ENCODE results near the gene MYH7B. TPM values are rescaled to one million over a fixed set of nuclear protein-coding genes. Genes with fewer than 3 reads are reported as not detected.

MYH7B gene
- total and polyA plus RNA-seq, 8 donors = 0.09 to 2.3 (median 0.37) TPM

DNA sequence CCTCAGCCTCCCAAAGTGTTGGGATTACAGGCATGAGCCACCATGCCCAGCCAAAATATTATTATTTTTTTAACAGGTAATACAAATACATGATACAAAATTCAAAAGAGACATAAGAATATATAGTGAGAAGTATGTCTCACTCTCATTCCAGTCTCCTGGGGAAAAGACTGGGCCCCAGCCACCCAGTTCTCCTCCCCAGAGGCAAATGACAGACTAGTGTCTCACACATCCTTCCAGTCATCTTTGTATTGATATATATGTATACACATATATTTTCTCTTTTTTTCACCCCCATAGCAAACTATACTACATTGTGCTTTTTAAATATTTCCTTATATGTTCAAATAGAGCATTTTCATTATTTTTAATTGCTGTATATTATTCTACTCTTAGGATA, 8.3 kb upstream of the MYH7B start:
- H3K4me1 ChIP-seq = no peaks in the 10 kb centered on the region
- no peaks in the 10 kb centered on the region for H3K9me3 ChIP-seq
- H3K36me3 ChIP-seq = no peaks in the 10 kb centered on the region
- intact Hi-C loops (cut with DNase I) = no loop called here
- H3K27ac ChIP-seq = no peak overlapping the region
- no peaks in the 10 kb centered on the region for H3K27me3 ChIP-seq
- DNase-seq (no peak), ATAC-seq (no peak), FAIRE-seq (no peak)
- H3K4me3 ChIP-seq = no peak overlapping the region
- TF ChIP-seq, protein P1, sequence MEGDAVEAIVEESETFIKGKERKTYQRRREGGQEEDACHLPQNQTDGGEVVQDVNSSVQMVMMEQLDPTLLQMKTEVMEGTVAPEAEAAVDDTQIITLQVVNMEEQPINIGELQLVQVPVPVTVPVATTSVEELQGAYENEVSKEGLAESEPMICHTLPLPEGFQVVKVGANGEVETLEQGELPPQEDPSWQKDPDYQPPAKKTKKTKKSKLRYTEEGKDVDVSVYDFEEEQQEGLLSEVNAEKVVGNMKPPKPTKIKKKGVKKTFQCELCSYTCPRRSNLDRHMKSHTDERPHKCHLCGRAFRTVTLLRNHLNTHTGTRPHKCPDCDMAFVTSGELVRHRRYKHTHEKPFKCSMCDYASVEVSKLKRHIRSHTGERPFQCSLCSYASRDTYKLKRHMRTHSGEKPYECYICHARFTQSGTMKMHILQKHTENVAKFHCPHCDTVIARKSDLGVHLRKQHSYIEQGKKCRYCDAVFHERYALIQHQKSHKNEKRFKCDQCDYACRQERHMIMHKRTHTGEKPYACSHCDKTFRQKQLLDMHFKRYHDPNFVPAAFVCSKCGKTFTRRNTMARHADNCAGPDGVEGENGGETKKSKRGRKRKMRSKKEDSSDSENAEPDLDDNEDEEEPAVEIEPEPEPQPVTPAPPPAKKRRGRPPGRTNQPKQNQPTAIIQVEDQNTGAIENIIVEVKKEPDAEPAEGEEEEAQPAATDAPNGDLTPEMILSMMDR (IDR thresholded peaks at IDR 0.05) = no peak

DNA sequence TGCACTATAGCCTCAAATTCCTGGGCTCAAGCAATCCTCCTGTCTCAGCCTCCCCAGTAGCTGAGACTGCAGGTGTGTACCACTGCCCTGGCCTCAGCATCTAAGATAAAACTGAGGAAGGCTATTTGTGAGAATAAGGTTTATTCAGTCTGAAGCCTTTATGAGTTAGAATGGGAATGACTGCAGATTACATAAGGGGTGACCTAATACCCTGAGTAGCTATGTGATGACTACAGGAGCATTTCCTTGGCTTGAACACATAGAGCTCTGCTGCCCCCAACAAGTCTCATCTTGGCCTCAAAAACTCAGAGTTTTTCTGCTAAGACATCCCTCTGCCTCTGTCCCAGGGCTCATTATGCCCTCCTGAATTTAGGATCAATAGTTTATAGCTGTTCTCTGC, 7.6 kb upstream of the MYH7B start:
- Histone ChIP-seq H3K4me1 (no peaks in the 10 kb centered on the region), H3K27ac (no peak overlapping the region), H3K27me3 (no peaks in the 10 kb centered on the region), H3K9me3 (no peaks in the 10 kb centered on the region), H3K36me3 (no peaks in the 10 kb centered on the region), H3K4me3 (no peak overlapping the region)
- TF ChIP-seq, protein P1 (IDR thresholded peaks at IDR 0.05) = no peak
- DNase-seq (no peak), FAIRE-seq (no peak), ATAC-seq (peak in 1 of 4 donors; percentile 38)
- intact Hi-C loops (cut with DNase I) = no loop called here

DNA sequence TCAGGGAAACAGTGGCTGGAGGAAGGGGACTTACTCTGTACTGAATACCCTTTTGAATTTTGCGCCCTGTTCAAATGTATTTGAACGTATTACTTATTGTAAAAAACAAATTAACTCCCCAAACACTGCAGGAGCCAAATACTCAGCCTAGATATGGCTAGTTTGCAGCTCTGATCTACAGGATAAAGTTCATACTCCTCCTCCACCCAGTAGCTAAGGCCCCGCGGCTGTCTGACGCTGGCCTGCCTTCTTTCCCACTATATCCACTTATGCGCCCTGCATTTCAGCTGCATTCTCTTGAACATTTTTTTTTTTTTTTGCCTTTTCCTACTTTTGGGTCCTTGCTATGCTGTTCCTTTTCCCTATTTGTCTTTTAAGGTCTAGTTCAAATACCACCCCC, 6.5 kb upstream of the MYH7B start:
- intact Hi-C loops (cut with DNase I) = no loop called here
- ATAC-seq = no peak

DNA sequence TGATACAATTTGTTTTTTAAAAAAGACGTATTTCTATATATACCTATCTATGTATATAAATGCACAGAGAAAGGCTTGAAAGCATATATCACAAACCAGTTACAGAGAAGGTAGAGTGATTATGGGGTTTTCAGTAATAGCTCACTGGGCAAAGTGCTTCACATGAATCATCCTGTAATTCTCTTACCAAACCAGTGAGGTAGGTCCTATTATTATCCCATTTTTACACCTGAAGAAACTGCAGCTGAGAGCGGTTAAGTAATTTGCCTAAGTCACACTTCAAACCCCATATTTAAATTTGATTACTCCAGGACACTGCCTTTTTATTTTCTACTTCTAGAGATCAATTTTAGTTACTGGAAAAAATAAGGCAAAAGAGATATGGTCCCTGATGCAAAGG, 4.4 kb upstream of the MYH7B start:
- intact Hi-C loops (cut with DNase I) = loop anchor here in 1 of 3 donors (10.0 kb wide), 1 partner anchor 76 kb away; the partner anchor contains the start of genes ACSS2 and GGT7
- FAIRE-seq = no peak
- WGBS, 2 donors = 91 to 98% methylated on average over 2 of the region's 2 CpGs

More for the DNA sequence above, 6.5 kb upstream of the MYH7B start:
- Histone ChIP-seq H3K4me1 (no peaks in the 10 kb centered on the region), H3K27me3 (no peaks in the 10 kb centered on the region), H3K36me3 (no peaks in the 10 kb centered on the region), H3K9me3 (no peaks in the 10 kb centered on the region), H3K27ac (no peak overlapping the region), H3K4me3 (no peak overlapping the region)
- no peak for FAIRE-seq
- WGBS, 2 donors = 91 to 96% methylated on average over 6 of the region's 6 CpGs
- TF ChIP-seq, protein P1 (IDR thresholded peaks at IDR 0.05) = no peak
- no peak for DNase-seq

DNA sequence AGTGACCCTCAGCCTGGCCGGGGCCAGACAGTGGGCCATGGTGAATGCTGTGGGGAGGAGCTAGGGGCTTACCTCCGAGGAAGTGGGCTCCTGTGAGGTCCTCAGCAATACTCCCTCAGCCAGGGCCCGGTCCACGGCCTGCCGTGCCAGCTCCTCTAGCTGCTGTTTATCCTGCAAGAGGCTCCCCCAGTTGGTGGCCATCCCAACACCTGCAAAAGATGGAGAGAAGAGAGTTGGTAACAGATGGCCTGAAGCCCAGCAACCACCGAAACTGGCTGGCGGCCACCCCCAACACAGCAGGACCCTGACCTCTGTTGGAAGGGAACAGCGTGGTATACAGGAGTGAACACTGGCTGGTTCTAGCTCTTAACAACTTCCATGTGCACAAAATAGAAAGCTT, 4.0 kb upstream of the MYH7B start:
- intact Hi-C loops (cut with DNase I) = loop anchor here in 1 of 3 donors (10.0 kb wide), 1 partner anchor 77 kb away; the partner anchor contains the start of genes ACSS2 and GGT7
- 87% methylated on average over 8 of the region's 8 CpGs for WGBS, 2 donors
- H3K27me3 ChIP-seq = no peaks in the 10 kb centered on the region
- DNase-seq (no peak), ATAC-seq (no peak), FAIRE-seq (no peak)
- no peaks in the 10 kb centered on the region for H3K36me3 ChIP-seq
- no peak overlapping the region for H3K4me3 ChIP-seq
- no peak overlapping the region for H3K27ac ChIP-seq
- H3K9me3 ChIP-seq = no peaks in the 10 kb centered on the region
- H3K4me1 ChIP-seq = peaks cover 0 to 4% (median 0%) of the 10 kb centered on the region in 3 donors
- TF ChIP-seq, protein P1 (IDR thresholded peaks at IDR 0.05) = no peak

More for the DNA sequence above, 4.4 kb upstream of the MYH7B start:
- no peaks in the 10 kb centered on the region for H3K9me3 ChIP-seq
- no peak overlapping the region for H3K4me3 ChIP-seq
- no peak overlapping the region for H3K27ac ChIP-seq
- H3K27me3 ChIP-seq = no peaks in the 10 kb centered on the region
- TF ChIP-seq, protein P1 (IDR thresholded peaks at IDR 0.05) = no peak
- DNase-seq = no peak
- no peaks in the 10 kb centered on the region for H3K36me3 ChIP-seq
- peaks cover 0 to 4% (median 0%) of the 10 kb centered on the region in 3 donors for H3K4me1 ChIP-seq
- ATAC-seq = no peak

Data from pancreas (tissue), 10 donors.